Measurements from ENCODE around the gene COLEC12.
A peak's percentile ranks its signal among the peaks of the same experiment; 100 is the strongest.

The COLEC12 gene

DNA sequence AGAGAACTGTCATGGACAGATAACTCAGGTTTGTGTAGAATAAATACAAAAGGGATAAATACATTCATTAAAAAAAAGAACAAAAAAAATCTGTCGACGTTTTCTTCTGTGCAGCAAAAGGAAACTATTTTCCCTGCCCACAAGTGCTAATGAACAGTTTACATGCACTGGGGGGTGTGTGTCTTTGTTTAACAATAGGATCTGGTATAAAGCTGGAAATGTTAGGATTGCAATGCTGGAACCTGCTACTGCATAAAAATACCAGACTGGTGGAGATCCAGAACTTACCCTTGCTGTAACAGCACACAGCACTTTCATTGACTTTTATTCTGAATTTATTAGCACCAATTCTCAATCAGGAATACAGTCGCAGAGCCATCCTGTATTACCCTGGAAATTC lies 148.1 kb downstream of the COLEC12 start:
- Histone ChIP-seq H3K79me2 (ENCODE audit: control insufficient read depth, insufficient read depth, low read length, poor library complexity) (no peaks in the 10 kb centered on the region), H2AFZ (ENCODE audit: insufficient read depth, low read length, poor library complexity) (no peak overlapping the region), H2BK12ac (ENCODE audit: low read length) (no peak overlapping the region), H3K36me3 (ENCODE audit: control insufficient read depth in 1 of 2, insufficient read depth in 2 of 2, low read length in 2 of 2) (no peaks in the 10 kb centered on the region), H3K4ac (ENCODE audit: low read depth, low read length) (no peak overlapping the region), H3K27ac (ENCODE audit: low read depth, low read length) (no peak overlapping the region), H3K27me3 (ENCODE audit: insufficient read depth, low read length) (no peaks in the 10 kb centered on the region), H4K91ac (ENCODE audit: low read depth, low read length) (no peak overlapping the region), H3K4me2 (ENCODE audit: low read length) (no peak overlapping the region), H3K9me3 (ENCODE audit: insufficient read depth, low read depth, low read length) (no peaks in the 10 kb centered on the region), H2AK5ac (ENCODE audit: low read length) (no peak overlapping the region), H3K4me1 (ENCODE audit: control insufficient read depth in 1 of 2, insufficient read depth in 2 of 2, low read length in 2 of 2) (no peaks in the 10 kb centered on the region), H3K23ac (ENCODE audit: low read length) (no peak overlapping the region), H2BK120ac (ENCODE audit: insufficient read depth, low read length, poor library complexity) (no peak overlapping the region), H3K9ac (ENCODE audit: low read length) (no peak overlapping the region), H3K4me3 (ENCODE audit: low read depth, low read length) (no peak overlapping the region), H3K14ac (ENCODE audit: low read length) (no peak overlapping the region), H4K12ac (ENCODE audit: low read depth, low read length) (no peak overlapping the region), H2BK5ac (ENCODE audit: low read depth, low read length, poor library complexity) (no peak overlapping the region), H3K79me1 (ENCODE audit: low read length) (no peaks in the 10 kb centered on the region), H3K18ac (ENCODE audit: low read length) (no peak overlapping the region), H4K8ac (ENCODE audit: low read depth, low read length) (no peak overlapping the region)
- DNase-seq = no peak
- no CpG with 5 or more reads among the region's 3 CpGs for WGBS (ENCODE audit: extremely low coverage, insufficient coverage, insufficient read length)

GRCh38 chr18:350953-351572 lies 149.4 kb downstream of the COLEC12 start:
- no peak for DNase-seq
- H3K79me2 ChIP-seq (ENCODE audit: control insufficient read depth, insufficient read depth, low read length, poor library complexity) = no peaks in the 10 kb centered on the region
- no peak overlapping the region for H3K4ac ChIP-seq (ENCODE audit: low read depth, low read length)
- H3K4me1 ChIP-seq (ENCODE audit: control insufficient read depth in 1 of 2, insufficient read depth in 2 of 2, low read length in 2 of 2) = no peaks in the 10 kb centered on the region
- H3K79me1 ChIP-seq (ENCODE audit: low read length) = no peaks in the 10 kb centered on the region
- H2AFZ ChIP-seq (ENCODE audit: insufficient read depth, low read length, poor library complexity) = no peak overlapping the region
- no peak overlapping the region for H4K91ac ChIP-seq (ENCODE audit: low read depth, low read length)
- no peaks in the 10 kb centered on the region for H3K27me3 ChIP-seq (ENCODE audit: insufficient read depth, low read length)
- H3K27ac ChIP-seq (ENCODE audit: low read depth, low read length) = no peak overlapping the region
- peaks cover 5% of the 10 kb centered on the region for H3K9me3 ChIP-seq (ENCODE audit: insufficient read depth, low read depth, low read length)
- no peak overlapping the region for H3K14ac ChIP-seq (ENCODE audit: low read length)
- H3K36me3 ChIP-seq (ENCODE audit: control insufficient read depth in 1 of 2, insufficient read depth in 2 of 2, low read length in 2 of 2) = no peaks in the 10 kb centered on the region
- no peak overlapping the region for H2BK5ac ChIP-seq (ENCODE audit: low read depth, low read length, poor library complexity)
- no peak overlapping the region for H3K9ac ChIP-seq (ENCODE audit: low read length)
- no peak overlapping the region for H3K23ac ChIP-seq (ENCODE audit: low read length)
- WGBS (ENCODE audit: extremely low coverage, insufficient coverage, insufficient read length) = no CpG with 5 or more reads among the region's 6 CpGs
- no peak overlapping the region for H2AK5ac ChIP-seq (ENCODE audit: low read length)
- H3K4me2 ChIP-seq (ENCODE audit: low read length) = no peak overlapping the region
- H3K4me3 ChIP-seq (ENCODE audit: low read depth, low read length) = no peak overlapping the region
- H2BK12ac ChIP-seq (ENCODE audit: low read length) = no peak overlapping the region
- no peak overlapping the region for H4K8ac ChIP-seq (ENCODE audit: low read depth, low read length)
- H4K12ac ChIP-seq (ENCODE audit: low read depth, low read length) = no peak overlapping the region
- H2BK120ac ChIP-seq (ENCODE audit: insufficient read depth, low read length, poor library complexity) = no peak overlapping the region
- H3K18ac ChIP-seq (ENCODE audit: low read length) = no peak overlapping the region

- H3K4ac ChIP-seq (ENCODE audit: low read depth, low read length) = no peak overlapping the region
- no peak overlapping the region for H4K8ac ChIP-seq (ENCODE audit: low read depth, low read length)
- no peak overlapping the region for H2BK12ac ChIP-seq (ENCODE audit: low read length)
- H3K79me2 ChIP-seq (ENCODE audit: control insufficient read depth, insufficient read depth, low read length, poor library complexity) = no peaks in the 10 kb centered on the region
- no peak overlapping the region for H3K23ac ChIP-seq (ENCODE audit: low read length)
- H3K18ac ChIP-seq (ENCODE audit: low read length) = no peak overlapping the region
- no peak overlapping the region for H2BK5ac ChIP-seq (ENCODE audit: low read depth, low read length, poor library complexity)
- H2BK120ac ChIP-seq (ENCODE audit: insufficient read depth, low read length, poor library complexity) = no peak overlapping the region
- H3K9ac ChIP-seq (ENCODE audit: low read length) = no peak overlapping the region
- H3K36me3 ChIP-seq (ENCODE audit: control insufficient read depth in 1 of 2, insufficient read depth in 2 of 2, low read length in 2 of 2) = no peaks in the 10 kb centered on the region
- WGBS (ENCODE audit: extremely low coverage, insufficient coverage, insufficient read length) = no CpG with 5 or more reads among the region's 10 CpGs
- H3K4me3 ChIP-seq (ENCODE audit: low read depth, low read length) = peak overlapping the region; percentile 2
- H4K12ac ChIP-seq (ENCODE audit: low read depth, low read length) = no peak overlapping the region
- peaks cover 10% of the 10 kb centered on the region for H3K9me3 ChIP-seq (ENCODE audit: insufficient read depth, low read depth, low read length)
- no peaks in the 10 kb centered on the region for H3K79me1 ChIP-seq (ENCODE audit: low read length)
- DNase-seq = no peak
- H2AFZ ChIP-seq (ENCODE audit: insufficient read depth, low read length, poor library complexity) = no peak overlapping the region
- no peak overlapping the region for H2AK5ac ChIP-seq (ENCODE audit: low read length)
- H3K4me2 ChIP-seq (ENCODE audit: low read length) = no peak overlapping the region
- no peak overlapping the region for H4K91ac ChIP-seq (ENCODE audit: low read depth, low read length)
- no peaks in the 10 kb centered on the region for H3K4me1 ChIP-seq (ENCODE audit: control insufficient read depth in 1 of 2, insufficient read depth in 2 of 2, low read length in 2 of 2)
- H3K14ac ChIP-seq (ENCODE audit: low read length) = no peak overlapping the region
- no peak overlapping the region for H3K27ac ChIP-seq (ENCODE audit: low read depth, low read length)
- no peaks in the 10 kb centered on the region for H3K27me3 ChIP-seq (ENCODE audit: insufficient read depth, low read length)
Measured at GRCh38 chr18:346600-346999, 153.9 kb downstream of the COLEC12 start.

DNA sequence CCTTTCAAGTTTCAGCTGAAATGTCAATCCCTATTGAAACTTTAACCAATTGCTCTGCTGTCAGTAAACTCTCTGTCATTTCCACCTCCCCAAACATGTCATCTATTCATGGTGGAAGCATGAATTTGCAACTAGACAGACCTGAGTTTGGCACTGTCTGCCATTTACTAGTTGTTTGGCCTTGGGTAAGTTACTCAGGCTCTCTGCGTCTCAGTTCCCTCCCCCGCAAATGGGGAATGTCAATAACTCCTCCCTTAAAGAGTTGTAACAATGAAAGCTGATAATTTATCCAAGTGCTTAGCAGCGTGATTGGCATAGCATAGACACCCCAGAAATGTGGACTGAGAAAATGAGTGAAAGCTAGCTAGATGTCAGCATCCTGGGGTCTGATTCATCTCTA lies 159.4 kb downstream of the COLEC12 start:
- no peak overlapping the region for H3K9ac ChIP-seq (ENCODE audit: low read length)
- no peak overlapping the region for H4K91ac ChIP-seq (ENCODE audit: low read depth, low read length)
- no peak overlapping the region for H4K8ac ChIP-seq (ENCODE audit: low read depth, low read length)
- no peak overlapping the region for H3K4ac ChIP-seq (ENCODE audit: low read depth, low read length)
- no peak overlapping the region for H3K27ac ChIP-seq (ENCODE audit: low read depth, low read length)
- no peak overlapping the region for H2BK12ac ChIP-seq (ENCODE audit: low read length)
- H2BK120ac ChIP-seq (ENCODE audit: insufficient read depth, low read length, poor library complexity) = no peak overlapping the region
- H3K9me3 ChIP-seq (ENCODE audit: insufficient read depth, low read depth, low read length) = peaks cover 4% of the 10 kb centered on the region
- no CpG with 5 or more reads among the region's 3 CpGs for WGBS (ENCODE audit: extremely low coverage, insufficient coverage, insufficient read length)
- no peak overlapping the region for H3K14ac ChIP-seq (ENCODE audit: low read length)
- H3K27me3 ChIP-seq (ENCODE audit: insufficient read depth, low read length) = no peaks in the 10 kb centered on the region
- H3K4me2 ChIP-seq (ENCODE audit: low read length) = no peak overlapping the region
- no peak for DNase-seq
- H2AK5ac ChIP-seq (ENCODE audit: low read length) = no peak overlapping the region
- H2BK5ac ChIP-seq (ENCODE audit: low read depth, low read length, poor library complexity) = no peak overlapping the region
- no peaks in the 10 kb centered on the region for H3K4me1 ChIP-seq (ENCODE audit: control insufficient read depth in 1 of 2, insufficient read depth in 2 of 2, low read length in 2 of 2)
- no peak overlapping the region for H3K23ac ChIP-seq (ENCODE audit: low read length)
- H3K79me2 ChIP-seq (ENCODE audit: control insufficient read depth, insufficient read depth, low read length, poor library complexity) = no peaks in the 10 kb centered on the region
- no peak overlapping the region for H2AFZ ChIP-seq (ENCODE audit: insufficient read depth, low read length, poor library complexity)
- no peaks in the 10 kb centered on the region for H3K79me1 ChIP-seq (ENCODE audit: low read length)
- H4K12ac ChIP-seq (ENCODE audit: low read depth, low read length) = no peak overlapping the region
- H3K4me3 ChIP-seq (ENCODE audit: low read depth, low read length) = no peak overlapping the region
- no peaks in the 10 kb centered on the region for H3K36me3 ChIP-seq (ENCODE audit: control insufficient read depth in 1 of 2, insufficient read depth in 2 of 2, low read length in 2 of 2)
- H3K18ac ChIP-seq (ENCODE audit: low read length) = no peak overlapping the region
